ENCODE data around the gene ARL13B. TPM values are rescaled to one million over a fixed set of nuclear protein-coding genes. Genes with fewer than 3 reads are reported as not detected.

ARL13B gene
- total RNA-seq, 2 donors from 2014 or later: 8.4 to 12.6 TPM

DNA sequence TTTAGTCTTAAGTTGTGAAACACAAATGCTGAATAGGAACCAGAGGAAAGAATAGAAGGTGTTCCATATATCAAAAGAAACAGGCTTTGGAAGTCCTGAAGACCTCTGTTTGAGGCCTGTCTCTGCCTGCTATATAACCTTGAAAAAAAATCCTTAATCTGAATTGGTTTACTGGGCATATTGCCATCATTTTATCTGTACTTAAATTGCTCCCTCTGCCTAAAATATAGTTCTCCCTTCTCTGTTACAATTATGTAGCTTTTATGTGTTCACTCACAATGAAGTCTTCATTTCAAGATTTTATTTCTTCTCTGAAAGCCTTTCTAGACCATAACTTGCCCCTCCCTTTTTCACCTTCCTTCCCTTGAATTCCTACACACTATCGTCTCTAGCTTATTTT lies 21.2 kb downstream of the ARL13B start:
- peaks cover 16 to 21% of the 10 kb centered on the region in 2 donors for H3K4me1 ChIP-seq (ENCODE audit: control insufficient read depth in 1 of 2, low read depth in 2 of 2)
- H3K27ac ChIP-seq: no peak overlapping the region
- no peak for DNase-seq (ENCODE audit: low spot score)
- H3K36me3 ChIP-seq: no peaks in the 10 kb centered on the region
- TF ChIP-seq, protein P1, sequence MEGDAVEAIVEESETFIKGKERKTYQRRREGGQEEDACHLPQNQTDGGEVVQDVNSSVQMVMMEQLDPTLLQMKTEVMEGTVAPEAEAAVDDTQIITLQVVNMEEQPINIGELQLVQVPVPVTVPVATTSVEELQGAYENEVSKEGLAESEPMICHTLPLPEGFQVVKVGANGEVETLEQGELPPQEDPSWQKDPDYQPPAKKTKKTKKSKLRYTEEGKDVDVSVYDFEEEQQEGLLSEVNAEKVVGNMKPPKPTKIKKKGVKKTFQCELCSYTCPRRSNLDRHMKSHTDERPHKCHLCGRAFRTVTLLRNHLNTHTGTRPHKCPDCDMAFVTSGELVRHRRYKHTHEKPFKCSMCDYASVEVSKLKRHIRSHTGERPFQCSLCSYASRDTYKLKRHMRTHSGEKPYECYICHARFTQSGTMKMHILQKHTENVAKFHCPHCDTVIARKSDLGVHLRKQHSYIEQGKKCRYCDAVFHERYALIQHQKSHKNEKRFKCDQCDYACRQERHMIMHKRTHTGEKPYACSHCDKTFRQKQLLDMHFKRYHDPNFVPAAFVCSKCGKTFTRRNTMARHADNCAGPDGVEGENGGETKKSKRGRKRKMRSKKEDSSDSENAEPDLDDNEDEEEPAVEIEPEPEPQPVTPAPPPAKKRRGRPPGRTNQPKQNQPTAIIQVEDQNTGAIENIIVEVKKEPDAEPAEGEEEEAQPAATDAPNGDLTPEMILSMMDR (IDR thresholded peaks at IDR 0.05): no peak
- H3K4me3 ChIP-seq: no peak overlapping the region
- ATAC-seq (ENCODE audit: insufficient number of reproducible peaks, low FRiP score, low read depth): no peak
- H3K9me3 ChIP-seq: no peaks in the 10 kb centered on the region
- no peaks in the 10 kb centered on the region for H3K27me3 ChIP-seq (replicated peaks; ENCODE audit: insufficient read depth)

DNA sequence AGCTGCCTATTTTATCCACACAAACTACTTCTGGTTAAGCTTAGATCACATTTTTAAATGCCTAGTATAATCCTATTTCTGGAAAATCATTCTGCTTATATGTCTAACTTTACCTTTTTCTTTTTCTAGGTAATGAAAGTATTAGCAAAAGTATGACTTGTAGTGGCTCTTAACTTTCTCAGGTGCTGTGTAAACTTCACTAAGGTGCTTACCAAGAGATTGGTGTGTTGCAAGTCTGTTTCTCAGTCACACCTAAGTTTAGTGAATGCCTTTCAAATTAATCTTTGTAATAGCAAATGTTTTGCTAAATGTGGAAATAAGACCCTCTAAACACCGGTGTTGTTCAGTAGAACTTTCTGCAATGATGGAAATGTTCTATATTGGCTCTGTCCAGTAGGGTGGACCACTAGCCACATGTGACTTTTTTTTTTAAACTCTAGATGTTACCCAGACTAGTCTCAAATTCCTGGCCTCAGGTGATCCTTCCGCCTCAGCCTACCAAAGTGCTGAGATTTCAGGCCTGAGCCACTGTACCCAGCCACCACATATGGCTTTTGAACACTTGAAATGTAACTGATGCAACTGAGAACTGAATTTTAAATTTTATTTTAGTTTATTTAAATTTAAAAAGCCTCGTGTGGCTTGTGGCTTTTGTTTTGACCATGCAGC lies 22.0 kb downstream of the ARL13B start:
- TF ChIP-seq, protein P1 (IDR thresholded peaks at IDR 0.05): no peak
- Histone ChIP-seq H3K4me1 (ENCODE audit: control insufficient read depth in 1 of 2, low read depth in 2 of 2) (peaks cover 16 to 21% of the 10 kb centered on the region in 2 donors), H3K36me3 (no peaks in the 10 kb centered on the region), H3K27me3 (replicated peaks; ENCODE audit: insufficient read depth) (no peaks in the 10 kb centered on the region), H3K4me3 (no peak overlapping the region), H3K9me3 (no peaks in the 10 kb centered on the region), H3K27ac (peak overlapping the region in 1 of 2 donors; percentile 43)
- DNase-seq (ENCODE audit: low spot score) (no peak), ATAC-seq (ENCODE audit: insufficient number of reproducible peaks, low FRiP score, low read depth) (no peak)

DNA sequence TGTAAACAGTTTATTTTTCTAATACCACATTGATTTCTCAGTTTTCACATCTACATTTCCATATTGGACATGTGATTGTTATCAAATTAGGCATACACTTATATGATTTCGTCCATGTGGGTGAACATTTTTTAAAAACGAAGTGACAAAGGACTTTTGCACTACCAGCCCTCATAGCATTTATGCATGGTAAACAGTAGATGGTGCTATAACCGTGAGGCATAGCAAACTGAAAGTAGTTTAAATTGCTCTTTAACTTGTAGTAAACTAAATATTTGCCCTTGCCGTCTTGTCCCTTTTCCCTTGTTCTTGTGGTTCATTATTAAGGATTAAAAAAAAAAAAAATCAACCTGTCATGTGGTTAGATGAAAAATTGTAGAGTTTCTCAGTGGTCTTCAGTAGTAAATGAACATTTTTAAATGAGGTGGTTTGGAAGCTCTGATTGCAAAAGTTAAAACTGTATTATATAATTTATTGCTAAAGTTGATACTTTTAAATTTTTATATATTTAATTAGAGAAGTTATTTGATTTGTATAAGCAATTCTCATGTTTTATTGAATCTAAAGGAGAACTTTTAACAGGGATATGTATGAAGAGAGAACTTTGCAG lies 24.5 kb downstream of the ARL13B start:
- ATAC-seq (ENCODE audit: insufficient number of reproducible peaks, low FRiP score, low read depth) (no peak), DNase-seq (ENCODE audit: low spot score) (no peak)
- Histone ChIP-seq H3K4me1 (ENCODE audit: control insufficient read depth in 1 of 2, low read depth in 2 of 2) (peaks cover 16 to 21% of the 10 kb centered on the region in 2 donors), H3K9me3 (no peaks in the 10 kb centered on the region), H3K36me3 (no peaks in the 10 kb centered on the region), H3K27me3 (replicated peaks; ENCODE audit: insufficient read depth) (no peaks in the 10 kb centered on the region), H3K4me3 (peak overlapping the region; percentile 66), H3K27ac (no peak overlapping the region)
- TF ChIP-seq, protein P1 (IDR thresholded peaks at IDR 0.05): peak; percentile 64

DNA sequence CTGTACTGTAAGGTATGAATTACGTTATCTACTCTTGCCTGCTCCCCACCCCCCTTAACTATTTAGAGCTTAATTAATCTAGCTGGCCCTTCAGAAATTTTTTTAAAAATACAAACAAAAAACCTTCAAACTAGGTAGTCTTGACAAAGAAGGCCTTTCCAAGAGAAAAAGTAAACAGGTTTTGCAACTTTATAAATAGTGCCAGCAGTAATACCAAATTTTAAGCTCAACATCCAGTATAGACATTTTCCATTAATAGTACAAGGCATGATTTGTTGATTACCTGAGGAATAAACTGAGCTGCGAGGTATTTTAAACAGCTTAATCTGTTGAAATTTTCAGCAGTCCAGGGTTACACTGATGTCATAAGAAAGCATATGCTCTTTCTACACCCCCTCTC lies 28.3 kb downstream of the ARL13B start:
- no peak overlapping the region for H3K27ac ChIP-seq
- ATAC-seq (ENCODE audit: insufficient number of reproducible peaks, low FRiP score, low read depth): no peak

DNA sequence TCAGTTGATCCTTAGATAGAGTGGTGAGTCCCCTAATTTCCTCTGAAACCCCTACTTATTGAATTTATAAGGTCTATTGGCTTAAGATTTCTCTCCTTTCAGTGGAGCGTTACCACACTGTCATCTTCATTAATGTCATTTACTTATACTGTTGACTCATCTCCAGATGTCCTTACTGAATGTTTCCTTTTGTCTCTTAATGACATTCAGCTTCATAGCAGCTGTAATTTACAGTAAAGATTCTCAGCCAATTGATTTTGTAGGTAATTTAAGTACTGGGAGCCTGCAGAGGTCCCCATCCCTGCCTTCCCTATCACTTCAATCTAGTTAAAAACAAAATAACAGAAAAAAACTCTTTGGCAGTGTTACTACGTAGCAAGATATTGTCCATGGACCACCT lies 29.7 kb downstream of the ARL13B start:
- Histone ChIP-seq H3K9me3 (no peaks in the 10 kb centered on the region), H3K36me3 (no peaks in the 10 kb centered on the region), H3K27me3 (replicated peaks; ENCODE audit: insufficient read depth) (no peaks in the 10 kb centered on the region), H3K27ac (no peak overlapping the region), H3K4me1 (ENCODE audit: control insufficient read depth in 1 of 2, low read depth in 2 of 2) (peaks cover 0 to 4% of the 10 kb centered on the region in 2 donors), H3K4me3 (no peak overlapping the region)
- DNase-seq (ENCODE audit: low spot score) (no peak), ATAC-seq (ENCODE audit: insufficient number of reproducible peaks, low FRiP score, low read depth) (no peak)
- TF ChIP-seq, protein P1 (IDR thresholded peaks at IDR 0.05): no peak

More for the DNA sequence above, 28.3 kb downstream of the ARL13B start:
- DNase-seq (ENCODE audit: low spot score): no peak
- Histone ChIP-seq H3K36me3 (no peaks in the 10 kb centered on the region), H3K9me3 (no peaks in the 10 kb centered on the region), H3K4me3 (no peak overlapping the region), H3K27me3 (replicated peaks; ENCODE audit: insufficient read depth) (no peaks in the 10 kb centered on the region), H3K4me1 (ENCODE audit: control insufficient read depth in 1 of 2, low read depth in 2 of 2) (peaks cover 4 to 5% of the 10 kb centered on the region in 2 donors)
- TF ChIP-seq, protein P1 (IDR thresholded peaks at IDR 0.05): no peak
